Activated B cell treated with CpG ODN at 0.5 μM for 24 hours (primary cell): ENCODE results near the gene CDCA7. TPM values are rescaled to one million over a fixed set of nuclear protein-coding genes. Genes with fewer than 3 reads are reported as not detected.

ENCODE experiments used
- ATAC-seq: fragments of 200-7000 bp; cut with Tn5 transposase; one replicate; pipeline ENCODE4 v1.10.0; 2021; ENCODE audit warnings: low read depth, mild to moderate bottlenecking, moderate library complexity
- CTCF ChIA-PET: fragments of 350-600 bp; sonication (Branson Sonifier 250); formaldehyde crosslinking; loops from one replicate; lab custom pipeline; 2021; ENCODE audit warnings: antibody characterized with exemption; lab: Charles Lee
- POLR2A ChIA-PET: fragments of 350-600 bp; sonication (Branson Sonifier 250); formaldehyde crosslinking; loops from one replicate; lab custom pipeline; 2021; ENCODE audit warnings: antibody characterized with exemption; lab: Charles Lee
- DNase-seq: peaks from one replicate; pipeline ENCODE4 v3.0.0; 2022
- H3K27ac Mint-ChIP-seq: one replicate; pipeline ENCODE4 v1.8.0; 2020; ENCODE audit warnings: mixed read lengths
- H3K27me3 Mint-ChIP-seq: one replicate; pipeline ENCODE4 v1.8.0; 2021; ENCODE audit warnings: mixed read lengths
- H3K36me3 Mint-ChIP-seq: one replicate; pipeline ENCODE4 v1.8.0; 2021; ENCODE audit warnings: low read depth, mixed read lengths
- H3K4me1 Mint-ChIP-seq: one replicate; pipeline ENCODE4 v1.8.0; 2021; ENCODE audit warnings: mixed read lengths
- H3K4me3 Mint-ChIP-seq: one replicate; pipeline ENCODE4 v1.8.0; 2020; ENCODE audit warnings: mild to moderate bottlenecking, mixed read lengths
- H3K9me3 Mint-ChIP-seq: one replicate; pipeline ENCODE4 v1.8.0; 2020; ENCODE audit warnings: mixed read lengths
- CTCF ChIP-seq: fragments of 200-600 bp; IDR thresholded peaks from one replicate; pipeline ENCODE4 v1.8.0; 2022; ENCODE audit warnings: antibody characterized with exemption, mild to moderate bottlenecking
- intact Hi-C: fragments of 100-400 bp; cut with micrococcal nuclease; formaldehyde crosslinking; loops from one replicate; pipeline ENCODE4 v1.15.1; 2024
- total RNA-seq: library from RNA; stranded (reverse); gene quantifications from 2 replicates; pipeline ENCODE4 v1.2.3, GENCODE V29; 2022

The CDCA7 gene
- total RNA-seq, 1 donor from 2014 or later = 6.3 TPM

GRCh38 chr2:173346035-173346434 lies 8.6 kb upstream of the CDCA7 start:
- Mint-ChIP-seq H3K9me3 (peaks cover 6% of the 10 kb centered on the region), H3K27ac (no peak overlapping the region), H3K4me1 (no peaks in the 10 kb centered on the region), H3K27me3 (no peaks in the 10 kb centered on the region), H3K4me3 (no peak overlapping the region), H3K36me3 (no peaks in the 10 kb centered on the region)
- TF ChIP-seq CTCF = no peak
- DNase-seq (no peak), ATAC-seq (no peak)
- intact Hi-C loops = no loop called here
- POLR2A ChIA-PET = no interaction called here
- CTCF ChIA-PET = no interaction called here

GRCh38 chr2:173347305-173348168 lies 7.1 kb upstream of the CDCA7 start:
- TF ChIP-seq CTCF = no peak
- peaks cover 6% of the 10 kb centered on the region for H3K9me3 Mint-ChIP-seq
- no peaks in the 10 kb centered on the region for H3K4me1 Mint-ChIP-seq
- intact Hi-C loops = no loop called here
- H3K4me3 Mint-ChIP-seq = no peak overlapping the region
- no peak for ATAC-seq
- no peak for DNase-seq
- ChIA-PET CTCF (no interaction called here), POLR2A (no interaction called here)
- peaks cover under 1% of the 10 kb centered on the region for H3K27me3 Mint-ChIP-seq
- H3K27ac Mint-ChIP-seq = no peak overlapping the region
- no peaks in the 10 kb centered on the region for H3K36me3 Mint-ChIP-seq

GRCh38 chr2:173349287-173349686 lies 5.4 kb upstream of the CDCA7 start:
- no peak for TF ChIP-seq CTCF

GRCh38 chr2:173350383-173350782 lies 4.3 kb upstream of the CDCA7 start:
- Mint-ChIP-seq H3K27me3 (peaks cover 14% of the 10 kb centered on the region), H3K36me3 (no peaks in the 10 kb centered on the region), H3K4me3 (no peak overlapping the region), H3K27ac (no peak overlapping the region), H3K9me3 (peaks cover 5% of the 10 kb centered on the region), H3K4me1 (peaks cover 10% of the 10 kb centered on the region)
- no peak for TF ChIP-seq CTCF
- no peak for DNase-seq
- POLR2A ChIA-PET = no interaction called here
- CTCF ChIA-PET = no interaction called here
- no peak for ATAC-seq
- intact Hi-C loops = loop anchor here (10.0 kb wide), 1 partner anchor 796 kb away; the partner anchor contains the start of gene PDK1

More at GRCh38 chr2:173349287-173349686, 5.4 kb upstream of the CDCA7 start:
- H3K9me3 Mint-ChIP-seq = peaks cover 6% of the 10 kb centered on the region
- ATAC-seq (no peak), DNase-seq (no peak)
- no peak overlapping the region for H3K27ac Mint-ChIP-seq
- ChIA-PET CTCF (no interaction called here), POLR2A (no interaction called here)
- H3K4me1 Mint-ChIP-seq = peaks cover 8% of the 10 kb centered on the region
- intact Hi-C loops = no loop called here
- H3K4me3 Mint-ChIP-seq = no peak overlapping the region
- H3K36me3 Mint-ChIP-seq = no peaks in the 10 kb centered on the region
- peaks cover 12% of the 10 kb centered on the region for H3K27me3 Mint-ChIP-seq

- no peak for TF ChIP-seq CTCF
- Mint-ChIP-seq H3K36me3 (no peaks in the 10 kb centered on the region), H3K27ac (no peak overlapping the region), H3K27me3 (peaks cover 22% of the 10 kb centered on the region), H3K4me1 (peaks cover 21% of the 10 kb centered on the region), H3K9me3 (no peaks in the 10 kb centered on the region), H3K4me3 (no peak overlapping the region)
- POLR2A ChIA-PET = interaction anchor here (0.6 kb wide), 1 partner anchor 1273 kb away, joined by 3 read pairs; no protein-coding TSS in a partner anchor
- CTCF ChIA-PET = no interaction called here
- intact Hi-C loops = loop anchor here (10.0 kb wide), 1 partner anchor 797 kb away; the partner anchor contains the start of gene PDK1
- ATAC-seq (no peak), DNase-seq (no peak)
Observed at GRCh38 chr2:173351879-173352278, 2.8 kb upstream of the CDCA7 start.
